ENCODE results near the gene B4GALNT1. TPM values are rescaled to one million over a fixed set of nuclear protein-coding genes. Genes with fewer than 3 reads are reported as not detected.

Gene B4GALNT1
- total RNA-seq, 2 experiments from 2014 or later: 1.2 to 3.1 TPM

DNA sequence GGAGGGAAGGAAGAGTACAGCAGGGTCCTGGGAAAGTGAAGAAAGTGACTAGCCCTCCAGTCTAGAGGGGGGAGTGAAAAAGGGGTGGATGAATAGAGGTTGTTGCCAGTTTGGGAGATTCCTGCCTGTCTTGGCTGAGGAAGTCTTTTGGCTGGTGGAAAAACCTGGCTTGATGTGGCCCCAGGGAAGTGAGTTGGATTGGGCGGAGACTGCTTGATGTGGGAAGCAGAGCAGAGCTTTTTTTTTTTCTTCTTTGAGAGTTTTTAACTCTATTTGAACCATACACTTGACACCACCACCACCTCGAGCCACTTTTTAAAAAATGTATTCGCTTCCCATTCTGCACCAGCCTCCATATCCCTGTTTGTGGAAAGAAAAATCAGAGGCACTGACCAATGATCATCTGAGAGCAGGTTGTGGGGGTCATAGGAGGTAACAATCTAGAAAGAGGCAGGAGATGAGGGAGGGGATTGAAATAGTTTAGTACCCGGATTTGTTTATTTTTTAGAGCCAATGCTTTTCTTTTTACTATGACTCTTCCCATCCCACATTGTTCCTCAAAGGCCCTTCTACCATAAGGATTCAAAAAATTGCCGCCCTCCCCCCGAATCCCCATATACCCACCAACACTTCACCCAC is 29.1 kb downstream of the B4GALNT1 start:
- CTCF ChIA-PET (ENCODE audit: unreplicated experiment): no interaction called here
- intact Hi-C loops (cut with micrococcal nuclease; ENCODE audit: unreplicated experiment): no loop called here
- peak overlapping the region; percentile 30; the same call in 1 of the 2 replicates for H3K4me2 ChIP-seq (ENCODE audit: low read length)
- no peak for DNase-seq (ENCODE audit: low spot score)
- no peak overlapping the region for H2AFZ ChIP-seq (ENCODE audit: low read length)
- TF ChIP-seq, protein P1, sequence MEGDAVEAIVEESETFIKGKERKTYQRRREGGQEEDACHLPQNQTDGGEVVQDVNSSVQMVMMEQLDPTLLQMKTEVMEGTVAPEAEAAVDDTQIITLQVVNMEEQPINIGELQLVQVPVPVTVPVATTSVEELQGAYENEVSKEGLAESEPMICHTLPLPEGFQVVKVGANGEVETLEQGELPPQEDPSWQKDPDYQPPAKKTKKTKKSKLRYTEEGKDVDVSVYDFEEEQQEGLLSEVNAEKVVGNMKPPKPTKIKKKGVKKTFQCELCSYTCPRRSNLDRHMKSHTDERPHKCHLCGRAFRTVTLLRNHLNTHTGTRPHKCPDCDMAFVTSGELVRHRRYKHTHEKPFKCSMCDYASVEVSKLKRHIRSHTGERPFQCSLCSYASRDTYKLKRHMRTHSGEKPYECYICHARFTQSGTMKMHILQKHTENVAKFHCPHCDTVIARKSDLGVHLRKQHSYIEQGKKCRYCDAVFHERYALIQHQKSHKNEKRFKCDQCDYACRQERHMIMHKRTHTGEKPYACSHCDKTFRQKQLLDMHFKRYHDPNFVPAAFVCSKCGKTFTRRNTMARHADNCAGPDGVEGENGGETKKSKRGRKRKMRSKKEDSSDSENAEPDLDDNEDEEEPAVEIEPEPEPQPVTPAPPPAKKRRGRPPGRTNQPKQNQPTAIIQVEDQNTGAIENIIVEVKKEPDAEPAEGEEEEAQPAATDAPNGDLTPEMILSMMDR (conservative IDR thresholded peaks at IDR 0.05; ENCODE audit: low read length): no peak
- no peak for TF ChIP-seq EZH2phosphoT487 (IDR thresholded peaks at IDR 0.05; ENCODE audit: borderline replicate concordance, low read depth, low read length)
- H4K20me1 ChIP-seq (ENCODE audit: insufficient read depth, low read length): no peaks in the 10 kb centered on the region
- H3K9me3 ChIP-seq (ENCODE audit: low read length): no peaks in the 10 kb centered on the region
- no peaks in the 10 kb centered on the region for H3K79me2 ChIP-seq (ENCODE audit: insufficient read depth, low read depth, low read length)
- no TSS peak for BruUV-seq (replicated peaks)
- no peaks in the 10 kb centered on the region for H3K4me1 ChIP-seq (ENCODE audit: insufficient read depth, low read length, poor library complexity, severe bottlenecking)
- H3K9me2 ChIP-seq (ENCODE audit: insufficient read depth, low read length): no peaks in the 10 kb centered on the region
- POLR2A ChIA-PET: interaction anchor here (0.7 kb wide), 1 partner anchor 232 kb away, joined by 3 read pairs; no protein-coding TSS in a partner anchor
- peaks cover 41% of the 10 kb centered on the region; the same call in 1 of the 2 replicates for H3K36me3 ChIP-seq (ENCODE audit: insufficient read depth, low read length)
- H3K27ac ChIP-seq (ENCODE audit: low read depth, low read length, poor library complexity, severe bottlenecking): no peak overlapping the region
- no peak overlapping the region for H3K4me3 ChIP-seq (ENCODE audit: low read depth, low read length, poor library complexity, severe bottlenecking)

DNA sequence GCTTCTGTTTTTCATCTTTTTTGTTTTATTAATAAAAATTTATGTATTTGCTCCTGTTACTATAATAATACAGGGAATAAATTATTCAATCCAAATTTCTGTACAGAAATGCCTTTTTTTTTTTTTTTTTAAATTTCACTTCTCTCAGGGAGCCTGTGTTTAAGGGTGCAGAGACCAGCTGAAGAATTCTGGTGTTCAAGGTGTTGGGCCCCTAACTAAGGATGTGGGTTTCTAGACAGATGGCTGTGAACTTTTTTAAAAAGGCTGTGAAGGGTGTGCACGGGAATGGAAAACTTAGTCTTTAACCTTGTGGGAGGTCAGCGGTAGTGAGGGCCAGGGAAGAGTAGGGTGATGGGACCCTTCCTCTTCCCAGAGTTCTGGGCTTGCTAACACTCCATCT is 29.7 kb downstream of the B4GALNT1 start:
- peaks cover 46% of the 10 kb centered on the region; the same call in 1 of the 2 replicates for H3K36me3 ChIP-seq (ENCODE audit: insufficient read depth, low read length)
- H3K79me2 ChIP-seq (ENCODE audit: insufficient read depth, low read depth, low read length): no peaks in the 10 kb centered on the region
- H3K4me1 ChIP-seq (ENCODE audit: insufficient read depth, low read length, poor library complexity, severe bottlenecking): no peaks in the 10 kb centered on the region
- no peaks in the 10 kb centered on the region for H4K20me1 ChIP-seq (ENCODE audit: insufficient read depth, low read length)
- TF ChIP-seq, protein P1 (conservative IDR thresholded peaks at IDR 0.05; ENCODE audit: low read length): no peak
- TF ChIP-seq EZH2phosphoT487 (IDR thresholded peaks at IDR 0.05; ENCODE audit: borderline replicate concordance, low read depth, low read length): no peak
- no peak overlapping the region for H3K4me2 ChIP-seq (ENCODE audit: low read length)
- intact Hi-C loops (cut with micrococcal nuclease; ENCODE audit: unreplicated experiment): no loop called here
- H3K9me3 ChIP-seq (ENCODE audit: low read length): no peaks in the 10 kb centered on the region
- no peaks in the 10 kb centered on the region for H3K9me2 ChIP-seq (ENCODE audit: insufficient read depth, low read length)
- ChIA-PET CTCF (ENCODE audit: unreplicated experiment) (no interaction called here), POLR2A (no interaction called here)
- no TSS peak for BruUV-seq (replicated peaks)
- H3K4me3 ChIP-seq (ENCODE audit: low read depth, low read length, poor library complexity, severe bottlenecking): no peak overlapping the region
- DNase-seq (ENCODE audit: low spot score): no peak
- no peak overlapping the region for H2AFZ ChIP-seq (ENCODE audit: low read length)
- H3K27ac ChIP-seq (ENCODE audit: low read depth, low read length, poor library complexity, severe bottlenecking): no peak overlapping the region

DNA sequence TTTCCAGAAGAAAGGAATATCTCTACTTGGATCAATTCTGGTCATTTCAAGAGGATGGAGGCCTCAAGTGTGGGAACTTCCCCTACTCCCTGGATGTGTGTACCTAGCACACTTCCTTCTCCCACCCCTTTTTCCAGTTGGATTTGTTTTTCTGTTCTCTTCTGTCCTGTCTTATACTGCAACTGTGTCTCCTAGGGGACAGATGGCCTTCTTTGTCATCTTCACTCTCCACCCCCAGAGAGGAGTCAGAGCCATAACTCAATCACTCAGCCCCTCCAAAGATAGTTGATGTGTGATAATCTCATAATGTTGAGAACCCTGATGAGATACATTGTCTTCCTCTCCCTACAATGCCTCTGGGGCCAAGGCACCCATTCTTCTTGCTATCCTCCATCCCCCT is 30.5 kb downstream of the B4GALNT1 start:
- Histone ChIP-seq H4K20me1 (ENCODE audit: insufficient read depth, low read length) (no peaks in the 10 kb centered on the region), H3K4me1 (ENCODE audit: insufficient read depth, low read length, poor library complexity, severe bottlenecking) (no peaks in the 10 kb centered on the region), H3K9me3 (ENCODE audit: low read length) (no peaks in the 10 kb centered on the region), H3K79me2 (ENCODE audit: insufficient read depth, low read depth, low read length) (no peaks in the 10 kb centered on the region), H3K9me2 (ENCODE audit: insufficient read depth, low read length) (no peaks in the 10 kb centered on the region), H2AFZ (ENCODE audit: low read length) (no peak overlapping the region), H3K4me2 (ENCODE audit: low read length) (no peak overlapping the region), H3K4me3 (ENCODE audit: low read depth, low read length, poor library complexity, severe bottlenecking) (no peak overlapping the region), H3K27ac (ENCODE audit: low read depth, low read length, poor library complexity, severe bottlenecking) (no peak overlapping the region), H3K36me3 (ENCODE audit: insufficient read depth, low read length) (peaks cover 46% of the 10 kb centered on the region; the same call in 1 of the 2 replicates)
- TSS peak; percentile 72 for BruUV-seq (replicated peaks)
- TF ChIP-seq EZH2phosphoT487 (IDR thresholded peaks at IDR 0.05; ENCODE audit: borderline replicate concordance, low read depth, low read length): no peak
- TF ChIP-seq, protein P1 (conservative IDR thresholded peaks at IDR 0.05; ENCODE audit: low read length): no peak
- CTCF ChIA-PET (ENCODE audit: unreplicated experiment): no interaction called here
- no peak for DNase-seq (ENCODE audit: low spot score)
- intact Hi-C loops (cut with micrococcal nuclease; ENCODE audit: unreplicated experiment): no loop called here
- POLR2A ChIA-PET: no interaction called here
